ENCODE data around the gene DEAF1. TPM values are rescaled to one million over a fixed set of nuclear protein-coding genes. Genes with fewer than 3 reads are reported as not detected.

The DEAF1 gene
- total RNA-seq, 1 donor from 2014 or later: 48.1 TPM

- no peak for DNase-seq (ENCODE audit: extremely low spot score, unreplicated experiment)
- H3K4me3 Mint-ChIP-seq: no peak overlapping the region
- peaks cover 24% of the 10 kb centered on the region for H3K4me1 Mint-ChIP-seq (ENCODE audit: unreplicated experiment)
- no peak overlapping the region for H3K27ac Mint-ChIP-seq
- H3K27me3 Mint-ChIP-seq: no peaks in the 10 kb centered on the region
- TF ChIP-seq CTCF (conservative IDR thresholded peaks at IDR 0.05): no peak
- peaks cover 6% of the 10 kb centered on the region for H3K36me3 Mint-ChIP-seq
- H3K9me3 Mint-ChIP-seq: no peaks in the 10 kb centered on the region
Measured at GRCh38 chr11:689625-690024, 5.4 kb downstream of the DEAF1 start.

- peaks cover 13% of the 10 kb centered on the region for H3K36me3 Mint-ChIP-seq
Measured at GRCh38 chr11:688681-689080, 6.3 kb downstream of the DEAF1 start.

GRCh38 chr11:687751-688150 lies 7.3 kb downstream of the DEAF1 start:
- Mint-ChIP-seq H3K36me3 (peaks cover 20% of the 10 kb centered on the region), H3K9me3 (no peaks in the 10 kb centered on the region), H3K4me3 (no peak overlapping the region), H3K27me3 (no peaks in the 10 kb centered on the region), H3K27ac (no peak overlapping the region), H3K4me1 (ENCODE audit: unreplicated experiment) (peaks cover 14% of the 10 kb centered on the region)
- TF ChIP-seq CTCF (conservative IDR thresholded peaks at IDR 0.05): no peak
- no peak for DNase-seq (ENCODE audit: extremely low spot score, unreplicated experiment)

More at GRCh38 chr11:688681-689080, 6.3 kb downstream of the DEAF1 start:
- TF ChIP-seq CTCF (conservative IDR thresholded peaks at IDR 0.05): no peak
- Mint-ChIP-seq H3K4me1 (ENCODE audit: unreplicated experiment) (peaks cover 22% of the 10 kb centered on the region), H3K9me3 (no peaks in the 10 kb centered on the region), H3K4me3 (no peak overlapping the region), H3K27ac (no peak overlapping the region), H3K27me3 (no peaks in the 10 kb centered on the region)
- no peak for DNase-seq (ENCODE audit: extremely low spot score, unreplicated experiment)

- H3K4me3 Mint-ChIP-seq: no peak overlapping the region
- H3K27ac Mint-ChIP-seq: peak overlapping the region; percentile 21
- DNase-seq (ENCODE audit: extremely low spot score, unreplicated experiment): no peak
- TF ChIP-seq CTCF (conservative IDR thresholded peaks at IDR 0.05): no peak
- no peaks in the 10 kb centered on the region for H3K27me3 Mint-ChIP-seq
- peaks cover 26% of the 10 kb centered on the region for H3K36me3 Mint-ChIP-seq
- H3K4me1 Mint-ChIP-seq (ENCODE audit: unreplicated experiment): peaks cover 7% of the 10 kb centered on the region
- H3K9me3 Mint-ChIP-seq: no peaks in the 10 kb centered on the region
Measured at GRCh38 chr11:686451-687243, 8.4 kb downstream of the DEAF1 start.

GRCh38 chr11:680970-681369 lies 14.1 kb downstream of the DEAF1 start:
- no peak for TF ChIP-seq CTCF (conservative IDR thresholded peaks at IDR 0.05)
- no peak overlapping the region for H3K27ac Mint-ChIP-seq
- H3K4me3 Mint-ChIP-seq: no peak overlapping the region
- DNase-seq (ENCODE audit: extremely low spot score, unreplicated experiment): no peak
- H3K9me3 Mint-ChIP-seq: no peaks in the 10 kb centered on the region
- H3K27me3 Mint-ChIP-seq: no peaks in the 10 kb centered on the region
- peaks cover 27% of the 10 kb centered on the region for H3K36me3 Mint-ChIP-seq
- H3K4me1 Mint-ChIP-seq (ENCODE audit: unreplicated experiment): no peaks in the 10 kb centered on the region
